Activated T-cell treated with anti-CD3 and anti-CD28 coated beads for 4 hours (primary cell): ENCODE measurements around the gene HOXD4.

ENCODE experiments used
- DNase-seq: peaks from one replicate; pipeline ENCODE4 v3.0.0-alpha.2; 2020

HOXD4 gene

DNA sequence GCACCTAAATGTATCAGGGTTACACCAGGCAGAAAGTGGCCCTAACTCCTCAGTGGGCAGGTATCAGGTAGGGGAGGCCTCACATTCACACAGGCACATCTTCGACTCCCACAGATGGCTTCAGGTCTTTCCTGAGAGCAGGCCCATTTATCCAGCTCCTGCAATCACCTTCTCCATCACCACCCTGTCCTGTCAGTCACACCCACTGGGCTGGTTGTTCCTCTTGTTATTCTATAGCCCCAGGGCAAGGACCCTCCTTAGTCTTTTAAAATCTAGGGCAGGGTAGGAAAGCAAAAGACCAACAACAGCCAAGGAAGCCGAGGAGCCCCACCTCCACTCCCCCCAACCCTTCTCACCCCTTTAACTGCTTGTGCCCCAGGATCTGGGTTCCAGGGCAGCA is 9.1 kb upstream of the HOXD4 start:
- no peak for DNase-seq

- DNase-seq = no peak
Measured at GRCh38 chr2:176145085-176145969, 6.0 kb upstream of the HOXD4 start.

- DNase-seq = no peak
Measured at GRCh38 chr2:176146101-176146500, 5.2 kb upstream of the HOXD4 start.

- DNase-seq = no peak
Measured at GRCh38 chr2:176146645-176147044, 4.7 kb upstream of the HOXD4 start.

DNA sequence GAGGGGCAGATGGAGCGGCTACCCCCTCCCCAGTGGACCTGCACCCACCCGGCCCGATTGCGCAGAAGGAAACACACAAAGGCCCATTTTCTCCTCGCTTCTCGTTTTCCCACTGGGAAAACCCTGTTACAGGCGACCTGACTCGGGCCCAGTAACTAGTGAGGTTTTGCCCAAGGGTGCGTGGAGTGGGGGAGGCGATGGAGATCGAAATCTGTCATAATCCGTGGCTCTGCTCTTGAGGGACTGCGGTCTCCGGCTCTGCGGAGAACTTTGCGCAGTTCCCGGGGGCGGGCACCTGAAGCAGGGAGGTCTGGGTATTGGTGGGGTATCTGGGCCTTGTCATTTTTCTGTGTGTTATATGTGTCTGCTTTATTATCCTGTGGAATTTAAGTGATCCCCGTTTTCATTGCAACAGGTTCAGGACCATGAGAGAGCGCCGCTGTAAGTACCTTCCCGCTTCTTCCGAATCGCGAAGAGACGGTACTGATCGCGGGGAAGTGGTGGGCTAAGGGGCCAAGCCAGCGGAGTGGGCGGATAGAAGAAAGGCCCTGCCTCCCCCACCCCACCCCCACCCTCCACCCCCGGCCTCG is 4.0 kb upstream of the HOXD4 start:
- no peak for DNase-seq

- DNase-seq = no peak
Measured at GRCh38 chr2:176147800-176148496, 3.4 kb upstream of the HOXD4 start.

- DNase-seq = no peak
Measured at GRCh38 chr2:176148751-176149421, 2.5 kb upstream of the HOXD4 start.

DNA sequence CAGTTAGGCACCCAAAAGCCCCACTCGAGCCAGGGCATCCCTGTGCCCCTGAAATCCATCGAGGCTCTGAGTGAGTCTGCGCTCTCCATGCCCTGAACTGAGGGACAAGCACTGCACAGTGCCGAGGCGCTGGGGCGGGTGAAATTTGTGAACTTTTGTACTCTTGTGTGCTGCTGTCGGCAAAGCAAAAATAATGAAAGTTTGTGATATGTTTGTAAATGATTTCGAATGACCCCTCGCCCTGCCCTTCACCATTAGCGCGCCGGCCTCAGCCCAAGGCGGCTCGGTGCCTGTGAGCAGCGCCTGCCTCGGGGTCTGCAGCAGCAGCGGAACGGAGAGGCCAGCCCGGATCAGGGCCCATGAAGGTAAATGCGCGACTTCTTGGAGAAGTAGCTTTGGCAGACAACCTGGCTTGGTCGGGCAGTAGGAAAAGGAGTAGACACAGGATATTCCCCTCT is 1.8 kb upstream of the HOXD4 start:
- no peak for DNase-seq

GRCh38 chr2:176149939-176150583 is 1.3 kb upstream of the HOXD4 start:
- DNase-seq = no peak

- DNase-seq = no peak
Measured at GRCh38 chr2:176150584-176151441, 537 bp upstream of the HOXD4 start.

DNA sequence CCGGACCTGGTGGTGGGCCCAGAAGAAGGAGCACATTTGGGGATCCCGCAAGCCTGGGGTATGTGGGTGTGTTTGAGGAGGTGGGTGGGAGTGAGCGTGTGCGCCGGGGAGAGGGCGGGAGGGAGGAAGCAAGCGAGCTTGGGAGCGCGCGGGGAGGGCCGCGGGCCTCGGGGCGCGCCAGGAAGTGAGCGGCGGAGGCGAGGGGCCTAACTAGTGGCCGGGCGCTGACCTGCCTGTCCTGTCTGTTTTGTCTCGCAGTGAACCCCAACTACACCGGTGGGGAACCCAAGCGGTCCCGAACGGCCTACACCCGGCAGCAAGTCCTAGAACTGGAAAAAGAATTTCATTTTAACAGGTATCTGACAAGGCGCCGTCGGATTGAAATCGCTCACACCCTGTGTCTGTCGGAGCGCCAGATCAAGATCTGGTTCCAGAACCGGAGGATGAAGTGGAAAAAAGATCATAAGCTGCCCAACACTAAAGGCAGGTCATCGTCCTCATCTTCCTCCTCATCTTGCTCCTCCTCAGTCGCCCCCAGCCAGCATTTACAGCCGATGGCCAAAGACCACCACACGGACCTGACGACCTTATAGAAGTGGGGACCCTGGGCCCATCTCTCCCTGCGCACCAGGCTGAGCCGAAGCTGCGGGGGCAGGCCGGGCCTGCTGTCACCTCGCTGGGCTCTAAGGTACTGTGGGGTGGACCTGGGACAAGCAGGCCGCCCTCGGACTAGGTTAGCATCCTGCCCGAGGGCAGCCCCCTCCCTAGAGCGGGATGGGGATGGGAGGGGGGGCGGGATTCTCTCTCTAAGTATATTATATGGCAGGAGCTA is 1.2 kb downstream of the HOXD4 start:
- no peak for DNase-seq

DNA sequence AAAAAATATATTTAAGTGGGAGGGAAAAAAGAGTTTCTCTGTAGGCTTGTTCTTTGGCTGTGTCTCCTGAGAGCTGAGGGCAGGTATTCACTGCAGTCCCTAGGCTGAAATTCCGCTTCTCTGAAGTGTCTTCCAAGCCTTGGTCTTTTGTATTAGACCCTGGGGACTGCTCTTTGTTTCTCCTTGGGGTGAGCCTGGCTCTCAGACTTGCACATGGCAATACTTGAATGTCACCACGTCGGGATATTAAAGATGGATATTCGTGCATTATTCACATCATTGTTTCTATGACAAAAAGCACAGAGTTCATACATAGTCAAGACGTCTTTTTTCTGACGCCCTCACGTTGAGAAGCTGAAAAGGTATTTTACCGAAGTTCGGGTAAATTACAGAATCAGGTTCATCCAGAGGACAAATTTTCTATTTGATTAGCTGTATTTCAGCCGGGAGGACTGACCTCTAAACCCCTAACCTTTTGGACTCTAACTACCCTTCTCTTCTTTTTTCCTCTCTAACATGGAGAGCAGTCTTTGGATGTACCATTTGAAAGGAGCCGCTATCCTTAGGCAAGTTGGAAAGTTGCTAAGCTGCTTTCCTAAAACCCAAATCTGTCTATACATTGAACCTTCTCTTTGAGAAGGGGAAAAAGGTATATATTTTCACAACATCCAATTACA is 3.4 kb downstream of the HOXD4 start:
- DNase-seq = no peak

DNA sequence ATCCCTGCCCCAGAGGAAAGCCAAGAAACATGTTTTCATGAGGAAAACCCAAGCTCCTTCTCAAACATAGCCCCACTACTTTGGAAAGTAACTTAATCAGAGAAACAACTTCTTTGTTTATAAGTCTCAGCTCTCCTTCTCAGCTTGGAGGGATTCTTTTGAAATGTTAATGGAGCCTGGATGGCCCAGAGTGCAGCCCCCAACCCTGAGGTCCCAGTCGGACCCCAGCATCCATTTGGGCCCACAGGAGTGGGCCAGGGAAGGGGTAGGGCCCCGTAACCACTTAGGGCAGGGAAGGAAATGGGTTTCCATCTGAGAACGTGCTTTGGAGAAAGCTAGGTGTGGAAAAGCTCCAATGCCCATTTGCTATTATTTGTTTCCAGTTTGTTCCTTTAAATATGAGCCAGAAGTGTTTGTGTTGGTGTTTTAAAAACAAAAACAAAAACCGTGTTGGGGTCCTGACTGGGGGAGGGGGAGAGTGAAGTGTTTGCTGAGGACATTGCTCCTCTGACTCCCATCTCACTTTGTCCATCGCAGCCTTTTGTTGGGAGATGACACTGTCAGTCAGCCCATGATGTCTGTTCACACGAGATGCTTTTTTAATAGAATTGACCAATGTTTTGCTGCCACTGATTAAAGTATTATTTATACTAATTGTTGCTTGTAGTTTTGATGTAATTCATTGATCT is 4.2 kb downstream of the HOXD4 start:
- no peak for DNase-seq

DNA sequence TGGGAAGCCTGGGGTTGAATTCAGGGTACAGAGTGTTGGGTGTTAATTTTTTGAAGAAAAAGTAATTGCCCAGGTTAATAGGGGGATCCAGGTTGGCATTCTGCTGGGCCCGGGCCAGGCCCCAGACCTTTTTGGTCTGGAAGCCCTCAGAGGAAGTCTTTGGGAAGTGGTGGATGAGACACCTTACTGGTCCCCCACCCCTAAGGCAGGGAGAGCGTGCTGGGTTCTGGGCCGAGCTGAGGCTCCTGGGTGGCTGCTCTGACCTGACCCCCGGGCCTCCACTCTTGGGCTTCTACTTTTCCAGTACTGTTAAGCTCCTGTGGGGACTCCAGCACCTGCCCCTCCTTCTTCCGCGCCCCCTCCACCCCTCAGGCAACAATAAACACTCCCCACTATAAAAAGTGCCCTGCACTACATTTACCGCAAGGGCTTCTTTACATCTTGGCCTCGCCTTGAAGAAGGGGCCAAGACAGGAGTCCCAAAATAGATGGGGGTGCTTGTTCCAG is 5.0 kb downstream of the HOXD4 start:
- no peak for DNase-seq

DNA sequence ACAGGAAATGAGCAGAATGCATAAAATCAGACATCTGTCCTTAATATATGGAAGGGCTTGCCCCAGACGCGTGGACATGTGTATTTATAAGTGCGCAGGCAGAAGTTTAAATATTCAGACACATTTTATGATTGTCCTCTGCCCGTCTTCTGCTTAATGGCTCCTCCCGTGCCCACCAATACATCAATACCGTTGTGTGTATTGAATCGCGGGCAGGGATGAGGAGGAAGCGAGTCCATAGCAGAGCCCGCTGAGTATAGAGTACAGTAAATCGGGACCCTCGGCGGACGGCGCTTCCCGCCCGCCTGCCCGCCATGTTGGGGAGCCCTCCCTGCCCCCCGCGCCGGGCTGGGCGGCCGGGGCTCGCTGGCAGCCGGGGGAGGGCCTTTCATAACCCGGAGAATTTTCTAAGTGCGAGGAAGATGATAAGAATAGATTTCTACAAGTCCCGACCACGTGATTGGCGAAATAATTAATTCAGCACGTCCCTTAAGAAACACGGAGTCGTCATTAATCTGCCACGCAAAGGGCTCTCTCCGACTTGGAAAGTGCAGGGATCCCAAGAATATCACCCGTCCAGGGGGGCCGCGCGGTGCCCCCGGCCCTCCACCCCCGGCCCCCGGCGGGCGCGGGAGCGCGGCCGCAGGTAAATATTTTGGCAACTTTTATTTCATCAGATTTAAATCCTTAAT is 5.6 kb downstream of the HOXD4 start, which contains the start of gene HOXD3:
Gene HOXD3 (plus strand): TSS at position 501 of the 692 bp plus-strand sequence. CDS start 11,808 bp downstream, outside the sequence.
- DNase-seq = no peak

GRCh38 chr2:176157499-176158185 is 6.3 kb downstream of the HOXD4 start:
- DNase-seq = no peak

- no peak for DNase-seq
Measured at GRCh38 chr2:176158186-176158591, 6.8 kb downstream of the HOXD4 start.
